Vagina (tissue), 2 donors: Measurements from ENCODE around the gene XIRP2.

Experiments used
- CTCF ChIP-seq, 3 experiments: fragments of 450-650 bp in 2 of 3; fragments of 200-600 bp in 1 of 3; sonication (generic) in 1 of 3; IDR thresholded peaks; one replicate each; pipeline ENCODE4 v1.5.1; 2017 to 2019; ENCODE audit warnings: antibody characterized with exemption in 3 of 3, mild to moderate bottlenecking in 2 of 3, moderate library complexity in 2 of 3
- POLR2A ChIP-seq, 2 donors: fragments of 450-650 bp; IDR thresholded peaks; one replicate each; pipeline ENCODE4 v1.6.1; 2017; ENCODE audit warnings: antibody characterized with exemption in 2 of 2, mild to moderate bottlenecking in 2 of 2, moderate library complexity in 2 of 2
- POLR2AphosphoS5 ChIP-seq, 2 donors: sonication (generic); formaldehyde crosslinking; IDR thresholded peaks; one replicate each; pipeline ENCODE4 v1.9.0; 2017; ENCODE audit warnings: antibody characterized with exemption in 2 of 2, mild to moderate bottlenecking in 2 of 2, low read depth in 1 of 2; ENCODE audit not compliant: insufficient read depth in 1 of 2

GRCh38 chr2:166891727-166892126, 3.4 kb downstream of the XIRP2 start:
- TF ChIP-seq POLR2A (IDR thresholded peaks at IDR 0.05) = no peak
- TF ChIP-seq CTCF (IDR thresholded peaks at IDR 0.05) = no peak
- no peak for TF ChIP-seq POLR2AphosphoS5 (IDR thresholded peaks at IDR 0.05; ENCODE audit: insufficient read depth in 1 of 2, low read depth in 1 of 2)
